HEK293 (cell line): ENCODE data around the gene UQCR11.

Experiments
- CTCF ChIA-PET: fragments of 350-600 bp; formaldehyde crosslinking; extraction: SDS; loops from one replicate; lab custom pipeline; 2021; ENCODE audit warnings: antibody characterized with exemption; lab: Yijun Ruan, JAX
- POLR2A ChIA-PET: fragments of 300-600 bp; formaldehyde crosslinking; extraction: SDS; loops from one replicate; lab custom pipeline; 2020; ENCODE audit warnings: antibody characterized with exemption, inconsistent platforms; lab: Yijun Ruan, JAX
- H3K27ac ChIP-seq: fragments of 200-500 bp; sonication (Bioruptor generic); 2 replicates; pipeline ENCODE4 v1.5.1; 2014; ENCODE audit warnings: low read depth, low read length, control low read depth, inconsistent platforms; ENCODE audit errors: extremely low read depth
- H3K36me3 ChIP-seq, 2 experiments: fragments of 200-500 bp in 1 of 2; sonication (Bioruptor generic) in 1 of 2; 1 replicate in 1 of 2; 2 replicates in 1 of 2; pipeline ENCODE4 v1.5.1; 2014 to 2017; ENCODE audit warnings: inconsistent platforms in 2 of 2, low read length in 2 of 2; ENCODE audit not compliant: control insufficient read depth in 2 of 2, insufficient read depth in 1 of 2
- H3K4me1 ChIP-seq: fragments of 200-500 bp; sonication (Bioruptor generic); 2 replicates; pipeline ENCODE4 v1.5.1; 2014; ENCODE audit warnings: mild to moderate bottlenecking, low read length, inconsistent platforms; ENCODE audit not compliant: control insufficient read depth, insufficient read depth
- H3K4me3 ChIP-seq: 2 replicates; pipeline ENCODE4 v1.5.1; 2011; ENCODE audit warnings: low read depth, mild to moderate bottlenecking, control low read depth, low read length, moderate library complexity
- H3K9me3 ChIP-seq: fragments of 200-500 bp; sonication (Bioruptor generic); 2 replicates; pipeline ENCODE4 v1.5.1; 2014; ENCODE audit warnings: low read depth, low read length, inconsistent platforms; ENCODE audit not compliant: control insufficient read depth, insufficient read depth
- INSM2 ChIP-seq: fragments of 450-650 bp; formaldehyde crosslinking; IDR thresholded peaks from 2 replicates; pipeline ENCODE4 v1.5.1; 2016; ENCODE audit warnings: missing biosample characterization, missing genetic modification characterization
- MYNN ChIP-seq: fragments of 450-650 bp; formaldehyde crosslinking; IDR thresholded peaks from 2 replicates; pipeline ENCODE4 v1.5.1; 2016; ENCODE audit warnings: missing biosample characterization, missing genetic modification characterization, borderline replicate concordance
- MZF1 ChIP-seq: fragments of 450-650 bp; formaldehyde crosslinking; IDR thresholded peaks from 2 replicates; pipeline ENCODE4 v1.5.1; 2017; ENCODE audit warnings: missing biosample characterization, missing genetic modification characterization, borderline replicate concordance
- PBX3 ChIP-seq: sonication (generic); formaldehyde crosslinking; IDR thresholded peaks from 2 replicates; pipeline ENCODE4 v1.8.1; 2022; ENCODE audit warnings: mild to moderate bottlenecking, moderate library complexity, missing genetic modification reagents
- SCRT1 ChIP-seq: fragments of 450-650 bp; formaldehyde crosslinking; IDR thresholded peaks from 2 replicates; pipeline ENCODE4 v1.5.1; 2016; ENCODE audit warnings: missing biosample characterization, missing genetic modification characterization, borderline replicate concordance
- SETDB1 ChIP-seq: IDR thresholded peaks from one replicate; pipeline ENCODE4 v1.6.1; 2017; ENCODE audit warnings: mild to moderate bottlenecking, low read length, moderate library complexity, mixed read lengths; ENCODE audit not compliant: insufficient read length
- ZFP37 ChIP-seq: fragments of 450-650 bp; formaldehyde crosslinking; IDR thresholded peaks from 2 replicates; pipeline ENCODE4 v1.5.1; 2016; ENCODE audit warnings: missing biosample characterization, missing genetic modification characterization
- ZNF155 ChIP-seq: fragments of 450-650 bp; formaldehyde crosslinking; IDR thresholded peaks from 2 replicates; pipeline ENCODE4 v1.5.1; 2016; ENCODE audit warnings: missing biosample characterization, missing genetic modification characterization
- ZNF311 ChIP-seq: fragments of 450-650 bp; formaldehyde crosslinking; IDR thresholded peaks from 2 replicates; pipeline ENCODE4 v1.5.1; 2017; ENCODE audit warnings: missing biosample characterization, missing genetic modification characterization, borderline replicate concordance
- ZNF48 ChIP-seq: fragments of 450-650 bp; formaldehyde crosslinking; IDR thresholded peaks from 2 replicates; pipeline ENCODE4 v1.5.1; 2016; ENCODE audit warnings: missing biosample characterization, missing genetic modification characterization
- ZNF529 ChIP-seq: fragments of 450-650 bp; formaldehyde crosslinking; IDR thresholded peaks from 2 replicates; pipeline ENCODE4 v1.5.1; 2017; ENCODE audit warnings: missing genetic modification characterization, missing biosample characterization; ENCODE audit not compliant: insufficient replicate concordance
- ZNF639 ChIP-seq: fragments of 450-650 bp; formaldehyde crosslinking; IDR thresholded peaks from 2 replicates; pipeline ENCODE4 v1.5.1; 2016; ENCODE audit warnings: missing biosample characterization, missing genetic modification characterization
- ZNF76 ChIP-seq: fragments of 450-650 bp; formaldehyde crosslinking; IDR thresholded peaks from 2 replicates; pipeline ENCODE4; 2016; ENCODE audit warnings: low read depth, missing biosample characterization, missing genetic modification characterization, borderline replicate concordance
- ZNF768 ChIP-seq: fragments of 450-650 bp; formaldehyde crosslinking; IDR thresholded peaks from 2 replicates; pipeline ENCODE4 v1.5.1; 2018; ENCODE audit warnings: missing biosample characterization, mild to moderate bottlenecking, missing genetic modification characterization
- ZNF791 ChIP-seq: fragments of 450-650 bp; formaldehyde crosslinking; IDR thresholded peaks from 2 replicates; pipeline ENCODE4 v1.5.1; 2016; ENCODE audit warnings: missing biosample characterization, missing genetic modification characterization
- TF ChIP-seq, protein P1 (sequence below): IDR thresholded peaks from 2 replicates; pipeline ENCODE4 v1.6.1; 2011; ENCODE audit warnings: mild to moderate bottlenecking, low read depth, low read length, borderline replicate concordance
- TF ChIP-seq, protein P2 (sequence below): fragments of 450-650 bp; formaldehyde crosslinking; IDR thresholded peaks from 2 replicates; pipeline ENCODE4; 2016; ENCODE audit warnings: missing biosample characterization, missing genetic modification characterization
- TF ChIP-seq, protein P3 (sequence below): fragments of 450-650 bp; formaldehyde crosslinking; IDR thresholded peaks from 2 replicates; pipeline ENCODE4 v1.5.1; 2016; ENCODE audit warnings: missing biosample characterization, missing genetic modification characterization

UQCR11 gene

DNA sequence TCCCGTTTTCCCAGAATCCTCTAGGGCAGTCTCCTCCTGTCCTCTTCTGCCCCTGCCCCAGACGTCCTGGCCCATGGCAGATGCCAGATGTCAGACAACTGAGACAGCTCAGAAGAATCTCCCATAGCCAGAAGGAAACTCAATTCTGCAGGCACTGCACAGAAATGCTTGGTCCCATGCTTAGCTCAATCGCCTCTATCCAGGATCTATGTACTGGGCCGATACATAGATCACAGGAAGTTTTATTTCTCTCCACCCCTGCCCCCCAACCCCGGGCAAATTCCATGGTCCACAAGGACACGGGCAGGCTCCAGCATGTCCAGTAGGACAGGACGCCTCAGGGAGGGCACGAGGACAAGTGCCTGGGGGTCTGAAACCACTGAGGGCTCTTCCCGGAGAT is 17.4 kb downstream of the UQCR11 start:
- H3K9me3 ChIP-seq = no peaks in the 10 kb centered on the region
- CTCF ChIA-PET = interaction anchor here (2.4 kb wide), 1 partner anchor 41 kb away, joined by 11 read pairs; no protein-coding TSS in a partner anchor
- H3K27ac ChIP-seq = peak overlapping the region; percentile 55
- no peaks in the 10 kb centered on the region for H3K4me1 ChIP-seq
- POLR2A ChIA-PET = interaction anchor here (0.7 to 2.9 kb wide), 5 partner anchors 9 to 45 kb away, joined by 3 to 8 read pairs (median 5); no protein-coding TSS in a partner anchor
- TF ChIP-seq ZNF48 (no peak), ZFP37 (tag by site-specific recombination) (peak; percentile 100), ZNF76 (tag by site-specific recombination) (peak; percentile 59; the same call in 1 of the 2 replicates)
- H3K36me3 ChIP-seq = peaks cover 10 to 37% of the 10 kb centered on the region in 2 experiments; a peak in 2 of 3 replicates
- H3K4me3 ChIP-seq = no peak overlapping the region

DNA sequence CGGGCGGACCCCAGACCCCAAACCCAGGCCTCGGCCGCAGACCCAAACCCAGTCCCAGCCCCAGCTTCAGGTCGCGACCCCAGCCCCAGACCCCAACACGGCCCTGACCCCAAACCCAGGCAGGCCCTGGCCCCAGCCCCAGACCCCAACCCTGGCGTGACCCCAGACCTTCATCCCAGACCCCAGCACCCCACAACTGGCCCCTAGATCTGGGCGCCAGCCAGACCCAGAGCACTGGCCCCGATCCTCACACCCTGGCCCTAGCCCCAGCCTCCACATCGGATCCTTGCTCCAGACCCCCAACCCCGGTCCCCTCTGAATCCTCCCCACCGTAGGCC is 20.1 kb downstream of the UQCR11 start:
- no peak overlapping the region for H3K4me3 ChIP-seq
- CTCF ChIA-PET = no interaction called here
- H3K4me1 ChIP-seq = no peaks in the 10 kb centered on the region
- H3K9me3 ChIP-seq = no peaks in the 10 kb centered on the region
- TF ChIP-seq MYNN (tag by site-specific recombination) (no peak), ZNF768 (no peak)
- TF ChIP-seq, protein P1, sequence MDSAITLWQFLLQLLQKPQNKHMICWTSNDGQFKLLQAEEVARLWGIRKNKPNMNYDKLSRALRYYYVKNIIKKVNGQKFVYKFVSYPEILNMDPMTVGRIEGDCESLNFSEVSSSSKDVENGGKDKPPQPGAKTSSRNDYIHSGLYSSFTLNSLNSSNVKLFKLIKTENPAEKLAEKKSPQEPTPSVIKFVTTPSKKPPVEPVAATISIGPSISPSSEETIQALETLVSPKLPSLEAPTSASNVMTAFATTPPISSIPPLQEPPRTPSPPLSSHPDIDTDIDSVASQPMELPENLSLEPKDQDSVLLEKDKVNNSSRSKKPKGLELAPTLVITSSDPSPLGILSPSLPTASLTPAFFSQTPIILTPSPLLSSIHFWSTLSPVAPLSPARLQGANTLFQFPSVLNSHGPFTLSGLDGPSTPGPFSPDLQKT = no peak
- TF ChIP-seq, all 188 proteins: peak for 0
- Histone ChIP-seq H3K36me3 (peaks cover 21 to 56% of the 10 kb centered on the region in 2 experiments; a peak in 2 of 3 replicates), H3K27ac (no peak overlapping the region)
- POLR2A ChIA-PET = interaction anchor here (0.5 kb wide), 1 partner anchor 481 kb away, joined by 3 read pairs; no protein-coding TSS in a partner anchor

- Histone ChIP-seq H3K9me3 (no peaks in the 10 kb centered on the region), H3K4me3 (no peak overlapping the region), H3K4me1 (no peaks in the 10 kb centered on the region), H3K36me3 (peaks cover 25 to 61% of the 10 kb centered on the region in 2 experiments; a peak in 2 of 3 replicates), H3K27ac (no peak overlapping the region)
- no peak for TF ChIP-seq SCRT1
- TF ChIP-seq, protein P2, sequence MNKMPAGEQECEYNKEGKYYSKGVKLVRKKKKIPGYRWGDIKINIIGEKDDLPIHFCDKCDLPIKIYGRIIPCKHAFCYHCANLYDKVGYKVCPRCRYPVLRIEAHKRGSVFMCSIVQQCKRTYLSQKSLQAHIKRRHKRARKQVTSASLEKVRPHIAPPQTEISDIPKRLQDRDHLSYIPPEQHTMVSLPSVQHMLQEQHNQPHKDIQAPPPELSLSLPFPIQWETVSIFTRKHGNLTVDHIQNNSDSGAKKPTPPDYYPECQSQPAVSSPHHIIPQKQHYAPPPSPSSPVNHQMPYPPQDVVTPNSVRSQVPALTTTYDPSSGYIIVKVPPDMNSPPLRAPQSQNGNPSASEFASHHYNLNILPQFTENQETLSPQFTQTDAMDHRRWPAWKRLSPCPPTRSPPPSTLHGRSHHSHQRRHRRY = no peak
- TF ChIP-seq, protein P3, sequence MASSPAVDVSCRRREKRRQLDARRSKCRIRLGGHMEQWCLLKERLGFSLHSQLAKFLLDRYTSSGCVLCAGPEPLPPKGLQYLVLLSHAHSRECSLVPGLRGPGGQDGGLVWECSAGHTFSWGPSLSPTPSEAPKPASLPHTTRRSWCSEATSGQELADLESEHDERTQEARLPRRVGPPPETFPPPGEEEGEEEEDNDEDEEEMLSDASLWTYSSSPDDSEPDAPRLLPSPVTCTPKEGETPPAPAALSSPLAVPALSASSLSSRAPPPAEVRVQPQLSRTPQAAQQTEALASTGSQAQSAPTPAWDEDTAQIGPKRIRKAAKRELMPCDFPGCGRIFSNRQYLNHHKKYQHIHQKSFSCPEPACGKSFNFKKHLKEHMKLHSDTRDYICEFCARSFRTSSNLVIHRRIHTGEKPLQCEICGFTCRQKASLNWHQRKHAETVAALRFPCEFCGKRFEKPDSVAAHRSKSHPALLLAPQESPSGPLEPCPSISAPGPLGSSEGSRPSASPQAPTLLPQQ (tag by site-specific recombination) = no peak
- no peak for TF ChIP-seq ZNF155
- TF ChIP-seq PBX3 (CRISPR knock-in tag) = no peak
- no peak for TF ChIP-seq ZNF311 (tag by site-specific recombination)
- no peak for TF ChIP-seq ZNF791 (tag by site-specific recombination)
- TF ChIP-seq MZF1 (tag by site-specific recombination) = no peak
- no peak for TF ChIP-seq SETDB1
- TF ChIP-seq ZNF639 = no peak
- TF ChIP-seq INSM2 (tag by site-specific recombination) = no peak
- no peak for TF ChIP-seq ZNF529 (tag by site-specific recombination)
- ChIA-PET CTCF (interaction anchor here (0.6 kb wide), 1 partner anchor 81 kb away, joined by 3 read pairs; no protein-coding TSS in a partner anchor), POLR2A (interaction anchor here (0.5 to 1.0 kb wide), 2 partner anchors 8 to 482 kb away, joined by 3 to 4 read pairs; partner anchors contain the start of gene MBD3)
Measured at GRCh38 chr19:1584500-1585242, 20.6 kb downstream of the UQCR11 start.
